ENCODE results near the gene ERICH4.
"Not testable (repeated sequence)": the region's sequence is repeated elsewhere in the genome, so short reads cannot be mapped to it uniquely, and the experiment has no call there.

Gene ERICH4, protein sequence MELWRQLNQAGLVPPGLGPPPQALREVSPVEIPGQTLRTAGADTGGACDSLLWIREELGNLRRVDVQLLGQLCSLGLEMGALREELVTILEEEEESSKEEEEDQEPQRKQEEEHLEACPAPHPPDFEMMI

DNA sequence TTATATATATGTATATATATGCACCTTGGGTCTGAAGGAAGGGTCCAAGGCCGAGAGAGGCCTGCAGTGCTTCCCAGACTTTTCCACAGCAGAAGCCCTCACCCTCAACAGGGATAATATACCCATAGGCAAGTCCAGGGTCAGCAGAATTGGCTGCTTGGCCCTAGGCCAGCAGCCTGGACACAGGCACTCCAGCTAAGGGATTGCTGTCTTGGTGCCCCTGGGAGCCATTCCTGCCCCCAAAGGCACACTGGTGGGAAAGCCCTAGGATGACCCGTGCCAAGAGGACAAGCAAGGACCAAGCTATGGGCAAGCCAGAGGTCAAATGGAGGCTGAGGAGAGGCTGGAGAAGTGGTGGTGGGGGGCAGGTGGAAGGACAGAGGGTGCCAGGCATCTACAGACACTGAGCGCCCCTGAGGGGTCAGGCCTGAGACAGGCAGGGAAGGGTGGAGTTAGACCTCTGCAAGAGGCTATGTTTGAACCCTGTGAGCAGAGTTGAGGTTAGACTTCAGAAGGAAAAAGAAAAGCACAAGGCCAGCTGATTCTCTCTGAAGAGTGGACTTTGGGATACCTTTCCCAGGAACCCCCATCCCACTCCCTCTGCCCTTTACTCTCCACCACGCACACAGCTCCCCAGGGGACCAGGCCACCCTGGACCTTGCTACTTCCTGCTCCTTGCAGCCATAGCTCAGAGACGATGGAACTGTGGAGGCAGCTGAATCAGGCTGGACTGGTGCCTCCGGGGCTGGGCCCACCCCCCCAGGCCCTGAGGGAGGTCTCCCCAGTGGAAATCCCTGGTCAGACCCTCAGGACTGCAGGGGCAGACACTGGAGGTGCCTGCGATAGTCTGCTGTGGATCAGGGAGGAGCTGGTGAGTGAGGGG is at the start of gene ERICH4:
TSS of gene ERICH4 (plus strand) at position 684 of the 883 bp plus-strand sequence. CDS start at position 698, 14 bp downstream.
- no peak for DNase-seq (ENCODE audit: low spot score)

DNA sequence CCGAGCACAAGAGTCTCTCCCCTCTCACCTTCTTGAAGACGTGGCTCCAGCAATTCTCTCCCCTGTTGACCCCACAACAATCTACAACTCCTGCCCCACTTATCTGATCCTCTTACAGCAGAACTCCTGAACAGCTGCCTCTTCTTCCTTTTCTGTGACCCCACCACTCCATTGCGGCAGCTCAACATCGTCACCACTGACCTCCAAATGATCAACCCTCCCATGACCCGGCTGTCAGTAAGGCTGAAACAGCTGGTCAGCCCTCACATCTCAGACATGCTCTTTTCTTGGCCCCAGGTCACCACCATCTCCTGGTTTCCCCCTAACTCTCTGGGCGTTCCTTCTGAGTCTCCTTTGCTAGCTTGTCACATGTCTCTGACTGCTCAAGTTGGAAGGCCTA is 47.6 kb upstream of the ERICH4 start:
- no peak for DNase-seq (ENCODE audit: low spot score)

DNA sequence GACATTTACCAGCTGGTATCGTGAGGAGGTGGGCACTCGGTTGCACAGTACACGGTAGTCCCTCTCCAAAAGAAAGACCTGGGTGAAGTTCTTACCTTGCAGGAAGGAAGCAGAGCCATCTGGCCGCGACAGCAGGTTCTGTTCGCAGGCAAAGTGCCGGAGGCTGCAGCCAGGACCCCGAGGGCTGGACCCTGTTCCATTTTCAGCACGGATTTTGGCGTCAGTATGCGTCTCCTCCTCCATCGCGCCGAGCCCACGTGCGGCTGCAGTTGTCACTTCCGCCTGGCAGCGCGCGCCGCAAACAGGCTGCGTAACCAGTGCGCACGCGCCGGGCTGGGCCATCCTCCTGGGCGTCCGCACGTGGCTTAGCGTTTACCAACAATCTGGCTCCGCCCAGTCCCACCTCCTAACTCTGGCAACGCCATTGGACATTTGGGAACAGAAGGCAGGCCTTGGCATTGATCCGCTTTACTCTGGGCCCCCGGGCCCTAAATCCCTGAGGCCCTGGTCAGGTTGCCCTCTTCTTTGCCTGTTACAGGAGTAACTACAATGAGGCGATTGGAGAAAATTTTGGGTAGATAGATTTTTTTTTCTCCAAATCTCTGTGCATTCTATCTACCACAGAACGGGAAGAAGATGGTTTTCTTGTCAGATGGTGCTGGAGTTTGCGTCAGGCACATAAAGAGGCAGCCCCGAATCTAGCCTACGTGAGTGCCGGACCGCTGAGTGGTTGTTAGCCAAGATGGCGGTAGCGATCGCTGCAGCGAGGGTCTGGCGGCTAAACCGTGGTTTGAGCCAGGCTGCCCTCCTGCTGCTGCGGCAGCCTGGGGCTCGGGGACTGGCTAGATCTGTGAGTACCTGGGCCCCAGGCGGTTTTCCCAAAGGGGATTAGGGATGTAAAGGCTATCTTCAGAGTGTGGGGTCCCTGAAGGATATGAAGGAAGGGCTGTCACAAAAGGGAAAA is 45.6 kb upstream of the ERICH4 start, which contains the start of the genes BCKDHA and EXOSC5:
TSS of gene BCKDHA (plus strand) at position 733 of the 964 bp plus-strand sequence. CDS start at position 743, 10 bp downstream.
TSS of gene EXOSC5 (minus strand) at position 274 of the 964 bp plus-strand sequence. CDS start at position 243, 31 bp downstream.
- peak; percentile 99 for DNase-seq (ENCODE audit: low spot score)

DNA sequence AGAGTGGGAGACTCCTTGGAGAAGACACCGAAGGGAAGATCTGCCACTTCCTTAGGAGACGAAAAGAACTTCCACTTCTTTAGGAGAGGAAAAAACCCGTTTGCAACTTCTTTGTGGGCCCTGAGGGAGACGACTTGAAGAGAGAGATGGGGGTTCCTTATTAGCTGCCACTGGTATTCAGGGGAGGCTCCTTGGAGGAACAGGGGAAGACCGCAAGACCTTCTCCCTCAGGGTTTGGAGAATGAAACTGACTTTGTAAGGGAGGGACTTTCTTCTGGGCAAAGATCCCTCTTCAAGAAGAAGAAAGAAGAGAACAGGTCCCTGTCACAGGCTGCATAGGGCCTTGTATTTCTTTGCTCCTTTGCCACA is 44.9 kb upstream of the ERICH4 start:
- no peak for DNase-seq (ENCODE audit: low spot score)

DNA sequence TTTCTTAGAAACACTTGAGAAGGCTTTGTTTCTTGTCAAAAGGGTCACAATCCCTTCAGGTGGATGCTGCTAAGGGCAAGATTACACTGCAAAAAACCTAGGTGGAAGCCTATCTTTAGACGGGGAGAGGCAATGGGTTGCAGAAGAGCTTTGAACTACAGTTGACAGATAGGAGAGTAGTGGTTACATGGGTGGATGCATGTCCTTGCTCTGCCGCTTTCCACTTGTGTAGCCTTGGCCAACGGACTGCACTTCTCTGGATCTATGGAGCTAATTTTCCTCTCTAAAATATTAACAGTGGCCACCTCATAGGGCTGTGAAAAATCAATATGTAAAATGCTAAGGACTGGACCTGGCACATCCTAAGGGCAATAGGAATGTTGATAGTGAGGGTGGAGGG is 44.4 kb upstream of the ERICH4 start:
- DNase-seq (ENCODE audit: low spot score), result no peak

DNA sequence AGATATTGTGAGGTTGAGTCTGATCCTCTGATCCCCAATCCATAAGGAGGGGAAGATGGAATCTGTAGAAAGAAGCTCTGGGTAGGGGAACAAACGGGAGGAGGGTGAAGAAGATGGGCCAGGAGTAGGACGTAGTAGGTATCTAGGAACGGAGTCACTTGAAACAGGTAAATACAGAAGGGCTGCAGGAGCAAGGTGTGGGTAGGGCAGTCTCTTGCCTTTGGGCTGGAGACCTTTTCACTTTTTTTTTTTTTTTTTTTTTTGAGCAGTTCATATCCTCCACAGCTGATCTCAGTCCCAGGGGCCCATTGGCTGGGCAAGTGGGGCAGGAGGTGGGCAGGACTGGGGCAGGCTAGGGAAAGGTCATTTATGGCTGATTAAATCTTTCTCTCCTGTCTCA is 43.9 kb upstream of the ERICH4 start:
- DNase-seq (ENCODE audit: low spot score), result no peak

DNA sequence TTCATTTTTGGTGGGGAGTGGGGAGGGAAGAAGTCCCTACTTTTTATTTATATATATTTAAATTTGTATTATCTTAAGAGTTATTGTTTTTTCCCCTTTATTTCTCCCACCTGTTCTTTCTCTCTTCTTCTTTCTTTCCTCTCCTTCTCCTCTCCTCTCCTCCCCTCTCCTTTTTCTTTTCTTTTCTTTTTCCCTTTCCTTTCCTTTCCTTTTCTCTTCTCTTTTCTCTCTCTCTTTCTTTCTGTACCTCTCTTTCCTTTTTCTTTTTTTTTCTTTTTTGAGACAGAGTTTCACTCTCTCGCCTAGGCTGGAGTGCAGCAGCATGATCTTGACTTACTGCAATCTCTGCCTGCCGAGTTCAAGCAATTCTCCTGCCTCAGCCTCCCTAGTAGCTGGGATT is 43.4 kb upstream of the ERICH4 start:
- no peak for DNase-seq (ENCODE audit: low spot score)

DNA sequence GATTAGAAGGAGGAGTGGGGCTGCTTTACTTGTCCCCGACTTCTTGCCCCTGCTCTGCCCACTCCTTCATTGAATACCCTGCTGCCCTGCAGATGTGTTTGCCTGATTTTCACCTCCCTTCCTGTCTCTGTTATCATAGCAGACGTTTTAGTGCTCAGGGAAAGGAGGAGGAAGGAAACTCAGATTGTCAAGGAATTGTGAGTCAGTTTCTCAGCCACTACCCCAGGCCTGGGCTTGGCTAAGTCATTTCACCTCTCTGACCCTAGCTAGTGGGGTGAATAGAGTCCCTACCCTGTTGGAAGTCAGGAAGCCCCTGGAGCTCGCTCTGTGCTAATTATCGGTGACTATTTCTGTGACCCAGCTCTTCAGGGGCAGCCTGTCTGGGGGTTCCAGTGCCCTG is 41.5 kb upstream of the ERICH4 start:
- no peak for DNase-seq (ENCODE audit: low spot score)

DNA sequence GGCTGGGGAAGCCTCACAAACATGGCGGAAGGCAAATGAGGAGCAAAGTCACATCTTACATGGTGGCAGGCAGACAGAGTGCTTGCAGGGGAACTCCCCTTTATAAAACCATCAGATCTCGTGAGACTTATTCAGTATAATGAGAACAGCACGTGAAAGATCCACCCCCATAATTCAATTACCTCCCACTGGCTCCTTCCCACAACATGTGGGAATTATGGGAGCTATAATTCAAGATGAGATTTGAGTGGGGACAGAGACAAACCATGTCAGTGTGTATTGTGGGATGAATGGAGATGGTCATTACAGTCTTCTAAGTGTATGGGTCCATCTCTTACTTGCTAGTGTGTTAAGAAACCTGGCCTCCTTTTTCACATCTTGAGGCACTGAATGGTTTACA is 40.9 kb upstream of the ERICH4 start:
- DNase-seq (ENCODE audit: low spot score), result no peak

DNA sequence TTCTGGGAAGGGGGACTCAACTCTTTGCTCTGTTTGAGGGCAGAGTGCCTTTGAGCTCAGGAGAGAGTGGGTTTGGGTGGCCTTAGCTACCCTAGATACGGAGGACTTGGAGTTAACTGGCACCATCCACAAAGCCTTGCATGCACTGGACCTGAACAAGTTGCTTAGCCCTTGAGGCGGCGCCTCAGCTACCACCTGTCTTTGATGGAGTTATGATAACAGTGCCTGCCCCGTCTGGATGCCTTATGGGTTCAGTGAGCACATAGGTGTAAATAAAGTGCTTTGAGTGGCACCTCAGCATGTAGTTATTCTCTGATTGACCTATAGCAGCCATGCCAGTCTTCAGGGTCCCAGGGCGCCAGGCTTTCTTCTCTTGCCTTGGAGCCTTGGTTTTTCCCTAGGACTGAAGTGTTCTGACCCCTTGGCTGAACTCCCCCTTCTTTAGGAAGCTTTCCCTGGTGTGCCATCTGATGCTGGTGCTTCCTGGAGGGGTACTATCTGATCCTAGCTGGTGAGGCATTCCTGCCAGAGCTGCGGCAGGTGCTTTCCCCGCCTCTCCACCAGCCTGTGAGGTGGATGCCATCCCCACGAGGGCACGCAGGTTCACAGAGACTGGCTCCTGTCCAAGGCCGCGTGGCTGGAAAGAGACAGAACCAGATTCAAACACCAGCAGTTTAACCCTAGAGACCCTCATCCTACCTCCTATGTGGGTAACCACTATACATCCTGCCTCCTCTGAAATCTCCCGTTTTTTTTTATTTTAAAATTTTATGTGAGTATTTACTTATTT is 39.6 kb upstream of the ERICH4 start:
- DNase-seq (ENCODE audit: low spot score), result no peak

DNA sequence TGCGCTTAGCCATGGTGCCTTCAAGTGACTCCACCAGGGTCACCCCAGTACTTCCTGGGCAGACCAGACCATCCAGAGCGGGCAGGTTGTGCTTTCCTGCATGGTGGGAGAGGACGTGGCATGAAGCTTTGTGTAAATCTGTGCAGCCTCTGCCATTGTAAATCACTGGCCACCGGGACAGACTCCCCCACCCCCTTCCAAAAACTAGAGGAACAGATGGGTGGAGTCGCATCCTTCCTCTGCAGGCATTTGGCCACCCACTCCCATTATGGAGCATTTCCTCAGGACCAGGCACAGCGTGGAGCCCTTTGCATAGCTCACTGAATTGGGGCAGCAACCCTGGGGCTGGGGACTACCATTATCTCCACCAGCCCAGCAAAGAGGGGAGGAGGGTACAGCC is 37.2 kb upstream of the ERICH4 start:
- no peak for DNase-seq (ENCODE audit: low spot score)

DNA sequence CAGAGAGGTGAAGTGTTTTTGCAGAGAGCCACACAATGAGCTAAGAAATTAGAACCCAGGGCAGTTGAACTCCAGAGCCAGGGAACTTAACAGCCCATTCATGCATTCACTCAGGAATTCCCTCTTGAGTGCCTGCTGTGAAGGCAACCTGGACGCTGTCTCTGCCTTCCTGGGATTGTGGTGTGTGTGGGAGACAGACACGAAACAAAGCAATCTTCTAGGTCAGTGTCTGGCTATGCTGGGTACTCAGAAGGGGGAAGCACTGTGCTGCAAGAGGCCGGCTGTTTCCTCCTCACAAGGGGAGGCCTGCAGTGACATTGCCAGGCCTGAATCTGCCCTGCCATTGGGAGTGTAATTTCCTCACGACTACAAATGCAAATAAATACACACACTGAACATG is 35.7 kb upstream of the ERICH4 start:
- no peak for DNase-seq (ENCODE audit: low spot score)

DNA sequence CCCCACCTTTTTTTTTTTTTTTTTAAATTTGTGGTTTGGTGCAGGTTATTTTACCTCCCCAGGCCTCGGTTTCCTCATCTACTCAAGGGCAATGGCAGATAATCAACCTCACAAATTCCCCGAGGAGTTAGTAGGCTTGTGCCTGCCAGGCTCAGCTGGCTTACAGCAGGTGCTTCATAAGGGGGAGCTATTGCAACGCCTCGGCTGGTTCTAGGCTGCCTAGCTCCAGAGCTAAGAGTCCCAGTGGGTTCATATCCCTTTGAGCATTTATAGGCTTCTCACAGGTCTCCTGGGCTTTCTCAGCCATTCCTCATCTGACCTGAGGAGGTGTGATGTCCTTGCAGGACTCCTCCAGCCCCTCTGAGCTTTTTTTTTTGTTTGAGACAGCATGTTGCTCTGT is 34.7 kb upstream of the ERICH4 start:
- DNase-seq (ENCODE audit: low spot score), result no peak

DNA sequence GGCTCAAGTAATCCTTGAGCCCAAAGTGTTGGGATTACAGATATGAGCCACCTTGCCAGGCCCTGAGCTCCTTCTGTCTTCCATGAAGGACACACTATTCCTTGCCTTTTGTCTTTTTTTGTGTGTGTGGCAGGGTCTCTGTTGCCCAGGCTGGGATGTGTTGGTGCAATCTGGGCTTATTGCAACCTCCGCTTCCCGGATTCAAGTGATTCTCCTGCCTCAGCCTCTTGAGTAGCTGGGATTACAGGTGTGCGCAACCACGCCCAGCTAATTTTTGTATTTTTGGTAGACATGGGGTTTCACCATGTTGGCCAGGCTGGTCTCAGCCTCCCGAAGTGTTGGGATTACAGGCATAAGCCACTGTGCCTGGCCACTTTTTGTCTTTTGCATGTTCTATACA is 34.1 kb upstream of the ERICH4 start:
- DNase-seq (ENCODE audit: low spot score), result not testable (repeated sequence)

DNA sequence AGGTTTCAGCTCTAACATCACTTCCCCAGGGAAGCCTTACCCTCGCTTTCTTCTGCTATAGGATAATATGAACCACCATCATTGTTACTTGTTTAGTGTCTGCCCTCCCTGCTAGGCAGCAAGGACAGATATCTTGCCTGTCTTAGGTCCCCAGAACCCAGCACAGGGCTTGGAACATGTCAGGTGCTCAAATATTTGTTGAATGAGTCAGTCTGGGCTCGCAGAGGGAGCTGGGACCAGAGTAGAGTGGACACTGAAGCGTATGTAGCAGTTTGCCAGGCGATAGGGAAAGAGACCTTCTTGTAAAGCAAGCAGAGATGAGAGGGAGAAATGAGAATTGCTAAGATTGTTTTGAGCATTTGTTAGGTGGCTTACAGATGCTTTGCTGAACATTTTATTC is 33.7 kb upstream of the ERICH4 start:
- DNase-seq (ENCODE audit: low spot score), result no peak

DNA sequence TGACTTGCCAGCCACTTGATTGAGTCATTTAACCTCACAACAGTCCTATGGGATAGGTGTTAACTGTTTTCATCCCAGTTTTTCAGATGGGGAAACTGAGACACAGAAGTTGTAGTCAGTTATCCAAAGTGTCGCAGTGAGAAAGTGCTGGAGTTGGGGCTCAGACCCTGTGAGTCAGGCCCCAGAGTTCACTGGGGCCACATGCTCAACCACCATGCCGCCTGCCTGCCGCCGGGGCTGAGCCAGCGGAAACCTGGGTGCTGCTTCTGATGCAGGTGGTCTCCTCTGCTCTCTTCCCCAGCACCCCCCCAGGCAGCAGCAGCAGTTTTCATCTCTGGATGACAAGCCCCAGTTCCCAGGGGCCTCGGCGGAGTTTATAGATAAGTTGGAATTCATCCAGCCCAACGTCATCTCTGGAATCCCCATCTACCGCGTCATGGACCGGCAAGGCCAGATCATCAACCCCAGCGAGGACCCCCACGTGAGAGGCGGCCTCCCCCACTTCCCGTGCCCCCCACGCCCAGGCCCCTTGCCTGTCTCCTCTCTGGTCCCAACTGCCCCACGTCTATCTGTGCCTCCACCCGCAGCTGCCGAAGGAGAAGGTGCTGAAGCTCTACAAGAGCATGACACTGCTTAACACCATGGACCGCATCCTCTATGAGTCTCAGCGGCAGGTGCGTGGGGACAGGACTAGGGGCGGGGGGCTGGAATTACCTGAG is 32.5 kb upstream of the ERICH4 start:
- no peak for DNase-seq (ENCODE audit: low spot score)

DNA sequence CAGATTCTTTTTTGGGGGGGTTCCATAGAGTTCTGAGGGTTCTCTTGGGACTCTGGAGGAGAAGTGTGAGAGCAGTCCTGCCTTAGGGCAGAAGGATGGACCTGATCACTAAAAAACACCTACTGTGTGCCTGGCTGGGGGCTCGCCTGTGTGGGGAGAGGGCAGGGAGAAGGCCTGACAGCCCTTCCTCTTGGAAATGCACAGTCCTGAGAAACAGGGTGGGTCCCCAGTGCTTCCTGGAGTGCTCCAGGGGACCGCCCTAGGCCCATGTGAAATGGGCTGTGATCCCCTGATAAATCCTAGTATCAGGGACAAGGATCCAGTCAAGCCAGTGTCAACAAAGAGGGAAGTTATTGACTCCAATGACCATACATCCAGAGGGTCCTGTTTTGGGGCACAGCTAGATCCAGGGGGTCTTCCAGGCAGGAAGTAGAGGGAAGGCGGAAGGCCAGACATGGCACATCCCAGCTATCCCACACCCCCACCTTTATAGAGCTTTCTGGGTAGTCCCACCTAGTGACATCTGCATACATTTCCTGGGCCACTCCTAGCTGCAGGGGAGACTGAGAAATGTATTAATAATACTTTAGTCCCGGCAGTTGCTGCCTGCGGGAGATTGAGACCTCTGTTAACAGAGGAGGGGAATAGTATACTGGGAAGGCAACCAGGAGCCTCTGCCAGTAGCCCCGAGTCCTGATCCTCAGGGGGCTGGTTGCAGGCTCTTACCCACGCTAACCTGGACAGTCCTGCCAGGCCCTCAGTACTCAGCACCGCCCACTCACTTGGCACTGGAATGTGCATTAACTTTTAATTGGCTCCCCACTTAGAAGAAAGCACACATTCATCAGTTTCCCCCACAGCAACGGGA is 31.6 kb upstream of the ERICH4 start:
- DNase-seq (ENCODE audit: low spot score), result no peak

DNA sequence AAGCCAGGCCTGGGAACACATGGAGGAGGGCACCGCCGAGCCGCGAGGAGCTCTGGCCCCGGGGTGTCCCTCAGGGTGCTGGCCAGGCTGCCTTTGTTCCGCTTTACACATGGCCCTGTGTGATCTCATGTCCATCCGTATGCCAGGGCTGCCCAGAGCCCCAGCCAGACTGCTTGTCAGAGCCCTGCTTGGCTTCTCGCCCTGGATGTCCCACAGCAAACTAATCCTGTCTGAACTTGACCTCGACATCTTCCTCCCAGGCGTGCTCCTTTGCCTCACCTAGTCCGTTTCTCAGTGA is 31.0 kb upstream of the ERICH4 start:
- no peak for DNase-seq (ENCODE audit: low spot score)

DNA sequence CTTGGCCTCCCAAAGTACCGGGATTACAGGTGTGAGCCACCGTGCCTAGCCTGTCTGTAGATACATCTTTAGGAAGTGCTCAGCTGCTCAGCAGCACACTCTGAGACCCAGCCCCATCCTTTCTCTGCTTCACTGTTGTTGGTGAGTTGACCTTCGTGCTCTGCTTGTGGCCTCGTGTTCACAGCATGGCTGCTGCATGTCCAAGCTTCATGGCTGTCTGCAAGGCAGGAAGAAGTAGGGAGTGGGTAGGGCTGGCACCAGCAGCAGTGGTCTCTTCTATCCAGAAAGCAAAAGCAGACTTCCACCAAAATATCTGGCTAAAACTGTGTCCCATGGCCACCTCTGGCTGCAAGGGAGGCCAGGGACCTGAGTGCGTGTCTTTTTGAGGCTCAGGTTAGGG is 30.0 kb upstream of the ERICH4 start:
- no peak for DNase-seq (ENCODE audit: low spot score)

DNA sequence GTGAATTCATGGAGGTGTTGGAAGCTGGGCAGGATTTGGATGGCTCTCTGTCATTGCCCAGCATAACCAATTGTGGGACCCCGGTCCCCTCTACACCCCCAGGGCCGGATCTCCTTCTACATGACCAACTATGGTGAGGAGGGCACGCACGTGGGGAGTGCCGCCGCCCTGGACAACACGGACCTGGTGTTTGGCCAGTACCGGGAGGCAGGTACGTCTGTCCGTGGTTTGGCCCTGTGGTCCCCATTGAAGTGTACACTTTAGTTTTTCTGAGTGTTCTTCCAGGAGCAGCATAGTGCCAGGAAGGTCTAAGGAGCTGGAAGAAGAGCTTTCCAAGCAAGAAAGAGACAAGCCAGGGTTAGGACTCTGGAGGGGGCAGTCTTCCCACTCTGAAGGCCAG is 29.0 kb upstream of the ERICH4 start:
- DNase-seq (ENCODE audit: low spot score), result no peak

Data from ecto neural progenitor cell (in vitro differentiated cells).